ENCODE results near the gene SYNGR3.

Gene SYNGR3

GRCh38 chr16:2027024-2028010 is 37.5 kb downstream of the SYNGR3 start:
- Histone ChIP-seq H3K27ac (no peak overlapping the region), H3K4me3 (ENCODE audit: low read depth, low read length) (peak overlapping the region; percentile 41)
- TF ChIP-seq CTCF (IDR thresholded peaks at IDR 0.05; ENCODE audit: low read depth, low read length): peak; percentile 48

GRCh38 chr16:2028146-2028545 is 38.4 kb downstream of the SYNGR3 start:
- Histone ChIP-seq H3K36me3 (peaks cover 14% of the 10 kb centered on the region), H3K9me3 (ENCODE audit: severe bottlenecking) (no peaks in the 10 kb centered on the region), H3K4me3 (ENCODE audit: low read depth, low read length) (no peak overlapping the region), H3K27ac (no peak overlapping the region), H3K27me3 (ENCODE audit: insufficient read depth, low read depth, severe bottlenecking) (no peaks in the 10 kb centered on the region)
- TF ChIP-seq CTCF (IDR thresholded peaks at IDR 0.05; ENCODE audit: low read depth, low read length): no peak
- no peak for DNase-seq

More at GRCh38 chr16:2027024-2028010, 37.5 kb downstream of the SYNGR3 start:
- H3K27me3 ChIP-seq (ENCODE audit: insufficient read depth, low read depth, severe bottlenecking): no peaks in the 10 kb centered on the region
- H3K9me3 ChIP-seq (ENCODE audit: severe bottlenecking): no peaks in the 10 kb centered on the region
- H3K36me3 ChIP-seq: peaks cover 14% of the 10 kb centered on the region
- DNase-seq: peak; percentile 51

GRCh38 chr16:2028620-2029220 is 39.0 kb downstream of the SYNGR3 start:
- no peak for DNase-seq
- H3K9me3 ChIP-seq (ENCODE audit: severe bottlenecking): no peaks in the 10 kb centered on the region
- no peak overlapping the region for H3K4me3 ChIP-seq (ENCODE audit: low read depth, low read length)
- TF ChIP-seq CTCF (IDR thresholded peaks at IDR 0.05; ENCODE audit: low read depth, low read length): no peak
- peaks cover 14% of the 10 kb centered on the region for H3K36me3 ChIP-seq
- H3K27me3 ChIP-seq (ENCODE audit: insufficient read depth, low read depth, severe bottlenecking): no peaks in the 10 kb centered on the region
- H3K27ac ChIP-seq: no peak overlapping the region

- Histone ChIP-seq H3K27me3 (ENCODE audit: insufficient read depth, low read depth, severe bottlenecking) (no peaks in the 10 kb centered on the region), H3K9me3 (ENCODE audit: severe bottlenecking) (no peaks in the 10 kb centered on the region), H3K36me3 (peaks cover 14% of the 10 kb centered on the region), H3K27ac (no peak overlapping the region), H3K4me3 (ENCODE audit: low read depth, low read length) (no peak overlapping the region)
- no peak for DNase-seq
- TF ChIP-seq CTCF (IDR thresholded peaks at IDR 0.05; ENCODE audit: low read depth, low read length): no peak
Observed at GRCh38 chr16:2029350-2029749, 39.6 kb downstream of the SYNGR3 start.

GRCh38 chr16:2030036-2030435 is 40.3 kb downstream of the SYNGR3 start:
- TF ChIP-seq CTCF (IDR thresholded peaks at IDR 0.05; ENCODE audit: low read depth, low read length): no peak
- Histone ChIP-seq H3K27me3 (ENCODE audit: insufficient read depth, low read depth, severe bottlenecking) (no peaks in the 10 kb centered on the region), H3K4me3 (ENCODE audit: low read depth, low read length) (no peak overlapping the region), H3K9me3 (ENCODE audit: severe bottlenecking) (no peaks in the 10 kb centered on the region), H3K36me3 (peaks cover 14% of the 10 kb centered on the region), H3K27ac (no peak overlapping the region; the same call in 1 of the 2 replicates)
- DNase-seq: no peak

Measured in WERI-Rb-1 (cell line).